Esophagus muscularis mucosa (tissue), 3 donors: Measurements from ENCODE around the gene SLC25A24.

ENCODE experiments used
- CTCF ChIP-seq, 3 experiments: fragments of 200-600 bp in 2 of 3; fragments of 450-650 bp in 1 of 3; sonication (generic) in 2 of 3; IDR thresholded peaks; one replicate each; pipeline ENCODE4 v1.5.1; 2017 to 2019; ENCODE audit warnings: antibody characterized with exemption in 3 of 3, mild to moderate bottlenecking in 2 of 3, moderate library complexity in 1 of 3
- POLR2AphosphoS5 ChIP-seq, 2 donors: sonication (generic); formaldehyde crosslinking; IDR thresholded peaks; one replicate each; pipeline ENCODE4 v1.6.1; 2017; ENCODE audit warnings: antibody characterized with exemption in 2 of 2

GRCh38 chr1:108142258-108142657, 57.9 kb downstream of the SLC25A24 start:
- TF ChIP-seq POLR2AphosphoS5 (IDR thresholded peaks at IDR 0.05) (no peak), CTCF (IDR thresholded peaks at IDR 0.05) (no peak)
